HG03135 (cell line): ENCODE results near the gene MVP.

Source experiments
- ATAC-seq: cut with Tn5 transposase; IDR thresholded peaks from one replicate; pipeline ENCODE4 v1.9.1; 2021; ENCODE audit warnings: mild to moderate bottlenecking, moderate library complexity; ENCODE audit not compliant: unreplicated experiment

MVP gene

DNA sequence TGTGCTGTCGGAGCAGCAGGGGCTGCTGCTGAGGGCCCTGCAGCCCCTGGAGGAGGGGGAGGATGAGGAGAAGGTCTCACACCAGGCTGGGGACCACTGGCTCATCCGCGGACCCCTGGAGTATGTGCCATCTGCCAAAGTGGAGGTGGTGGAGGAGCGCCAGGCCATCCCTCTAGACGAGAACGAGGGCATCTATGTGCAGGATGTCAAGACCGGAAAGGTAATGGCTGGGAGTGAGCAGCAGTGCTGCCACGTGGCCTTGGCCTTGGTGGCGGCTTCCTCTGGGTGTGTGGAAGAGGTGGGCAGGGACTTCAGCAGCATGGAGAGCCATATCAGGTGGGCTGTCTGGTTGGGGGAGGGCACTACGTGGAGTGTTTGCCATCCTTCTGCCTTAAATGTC lies 20.0 kb downstream of the MVP start:
- ATAC-seq: no peak

DNA sequence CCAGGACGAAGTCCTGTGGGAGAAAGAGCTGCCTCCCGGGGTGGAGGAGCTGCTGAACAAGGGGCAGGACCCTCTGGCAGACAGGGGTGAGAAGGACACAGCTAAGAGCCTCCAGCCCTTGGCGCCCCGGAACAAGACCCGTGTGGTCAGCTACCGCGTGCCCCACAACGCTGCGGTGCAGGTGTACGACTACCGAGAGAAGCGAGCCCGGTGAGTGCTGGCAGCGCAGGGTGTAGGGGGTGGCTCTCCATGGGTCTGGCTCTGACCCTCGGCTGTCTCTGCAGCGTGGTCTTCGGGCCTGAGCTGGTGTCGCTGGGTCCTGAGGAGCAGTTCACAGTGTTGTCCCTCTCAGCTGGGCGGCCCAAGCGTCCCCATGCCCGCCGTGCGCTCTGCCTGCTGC lies 21.4 kb downstream of the MVP start:
- no peak for ATAC-seq

DNA sequence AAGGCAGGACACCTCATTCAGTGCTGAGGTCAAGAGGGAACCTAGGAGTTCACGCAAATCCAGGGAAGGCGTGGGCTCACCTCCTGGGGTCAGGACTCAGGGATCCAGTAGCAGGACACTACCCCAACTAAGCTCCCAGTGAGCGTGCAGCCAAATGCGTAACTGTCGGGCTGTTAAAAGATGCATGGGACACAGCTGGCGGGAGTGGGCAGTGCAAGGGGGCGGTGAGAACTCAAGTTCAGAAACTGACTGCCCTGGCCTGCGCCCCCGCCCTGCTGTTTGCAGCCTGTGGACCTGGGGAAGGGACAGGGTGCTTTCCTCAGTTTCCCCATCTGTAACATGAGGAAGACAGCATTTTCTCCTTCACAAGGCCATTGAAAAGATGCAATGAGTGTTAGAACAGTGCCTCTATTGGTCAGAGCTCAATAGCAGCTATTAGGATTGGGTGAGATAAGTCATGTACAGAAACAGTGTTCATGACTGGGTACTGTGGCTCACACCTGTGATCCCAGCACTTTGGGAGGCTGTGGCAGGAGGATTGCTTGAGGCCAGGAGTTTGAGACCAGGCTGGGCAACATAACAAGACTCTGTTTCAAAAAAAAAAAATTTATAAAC lies 22.6 kb downstream of the MVP start:
- no peak for ATAC-seq

DNA sequence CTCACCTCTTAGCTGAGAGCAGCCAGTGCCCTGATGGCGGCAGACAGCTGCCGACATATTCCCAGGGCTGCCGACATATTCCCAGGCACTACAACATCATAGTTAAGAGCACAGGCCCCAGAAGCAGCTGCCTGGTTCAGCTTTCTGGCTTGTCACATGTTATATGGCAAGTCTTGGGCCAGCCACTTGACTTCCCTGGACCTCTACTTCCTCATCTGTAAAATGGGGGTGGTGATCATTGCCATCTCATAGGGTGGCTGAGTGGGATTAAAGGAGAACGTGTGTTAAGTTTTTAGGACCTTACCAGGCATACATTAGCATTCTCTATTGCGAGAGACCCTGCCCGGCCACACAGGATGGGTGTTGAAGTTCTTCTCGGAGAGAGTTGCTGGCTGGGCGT lies 23.7 kb downstream of the MVP start:
- ATAC-seq: no peak

DNA sequence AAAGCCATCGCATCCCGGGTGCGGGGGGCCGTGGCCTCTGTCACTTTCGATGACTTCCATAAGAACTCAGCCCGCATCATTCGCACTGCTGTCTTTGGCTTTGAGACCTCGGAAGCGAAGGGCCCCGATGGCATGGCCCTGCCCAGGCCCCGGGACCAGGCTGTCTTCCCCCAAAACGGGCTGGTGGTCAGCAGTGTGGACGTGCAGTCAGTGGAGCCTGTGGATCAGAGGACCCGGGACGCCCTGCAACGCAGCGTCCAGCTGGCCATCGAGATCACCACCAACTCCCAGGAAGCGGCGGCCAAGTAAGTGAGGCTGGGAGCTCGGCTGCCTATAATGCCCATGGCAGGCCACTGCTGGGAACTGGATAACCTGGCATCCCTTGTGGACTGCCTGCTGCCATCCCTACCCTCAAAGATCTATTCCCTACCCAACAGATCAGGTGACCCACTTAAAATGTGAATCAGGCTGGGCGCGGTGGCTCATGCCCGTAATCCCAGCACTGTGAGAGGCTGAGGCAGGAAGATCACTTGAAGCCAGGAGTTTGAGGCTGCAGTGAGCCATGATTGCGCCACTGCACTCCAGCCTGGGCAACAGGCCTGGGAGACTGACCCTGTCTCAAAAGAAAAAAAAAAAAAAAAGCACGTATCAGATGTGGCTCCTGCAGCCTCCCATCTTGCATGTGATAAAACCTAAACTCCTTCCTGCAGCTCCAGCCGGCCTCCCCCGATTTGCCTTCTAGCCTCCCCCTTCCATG lies 24.5 kb downstream of the MVP start:
- no peak for ATAC-seq

DNA sequence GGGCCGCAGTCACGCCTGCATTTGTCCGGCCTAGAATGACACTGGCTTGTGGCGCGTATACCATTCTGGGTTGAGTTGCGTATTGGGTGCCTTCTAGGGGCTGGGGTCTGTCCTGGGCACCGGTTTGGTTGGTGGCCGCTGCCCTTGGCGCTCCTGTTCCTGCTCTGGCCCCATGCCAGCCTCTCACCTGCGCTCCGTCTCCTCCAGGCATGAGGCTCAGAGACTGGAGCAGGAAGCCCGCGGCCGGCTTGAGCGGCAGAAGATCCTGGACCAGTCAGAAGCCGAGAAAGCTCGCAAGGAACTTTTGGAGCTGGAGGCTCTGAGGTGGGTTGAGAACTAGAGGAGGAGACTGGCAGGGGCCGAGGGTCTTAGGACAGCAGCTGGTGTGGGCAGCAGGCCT lies 25.4 kb downstream of the MVP start:
- no peak for ATAC-seq

DNA sequence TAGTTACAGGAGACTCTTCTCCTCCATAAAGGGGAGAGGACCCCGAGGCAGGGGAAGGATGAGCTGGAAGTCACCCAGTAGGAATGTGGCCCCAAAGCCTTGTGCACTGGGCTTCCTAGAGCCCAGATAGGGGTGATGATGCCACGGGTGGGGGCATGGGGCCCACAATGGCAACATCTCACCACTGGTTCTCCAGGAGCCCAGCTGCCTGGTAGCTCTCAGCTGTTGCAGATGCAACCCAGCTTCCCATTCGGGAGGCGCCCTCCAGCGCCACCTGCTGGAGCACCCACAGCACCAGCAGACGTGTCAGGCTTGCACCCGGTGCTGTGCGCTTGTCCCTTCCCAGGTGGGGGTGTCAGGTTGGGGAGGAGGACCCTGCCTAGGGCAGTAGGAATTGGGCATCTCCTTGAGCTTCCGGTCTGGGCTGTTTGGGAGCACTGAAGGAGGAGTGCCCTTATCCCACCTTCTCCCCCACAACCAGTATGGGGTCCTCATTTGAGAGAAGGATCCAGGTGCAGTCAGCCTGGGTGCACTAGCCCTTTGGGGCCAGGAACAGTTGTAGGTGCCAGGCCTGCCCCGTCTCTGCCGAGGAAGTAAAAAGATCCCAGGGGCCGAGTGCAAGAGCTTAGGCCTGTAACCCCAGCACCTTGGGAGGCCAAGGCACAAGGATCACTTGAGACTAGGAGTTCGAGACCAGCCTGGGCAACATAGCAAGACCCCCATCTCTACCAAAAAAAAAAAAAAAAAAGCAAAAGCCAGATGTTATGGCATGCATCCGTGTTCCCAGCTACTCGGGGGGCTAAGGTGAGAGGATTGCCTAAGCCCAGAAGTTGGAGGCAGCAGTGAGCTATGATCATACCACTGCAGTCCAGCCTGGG lies 28.4 kb downstream of the MVP start:
- peak; percentile 55 for ATAC-seq

DNA sequence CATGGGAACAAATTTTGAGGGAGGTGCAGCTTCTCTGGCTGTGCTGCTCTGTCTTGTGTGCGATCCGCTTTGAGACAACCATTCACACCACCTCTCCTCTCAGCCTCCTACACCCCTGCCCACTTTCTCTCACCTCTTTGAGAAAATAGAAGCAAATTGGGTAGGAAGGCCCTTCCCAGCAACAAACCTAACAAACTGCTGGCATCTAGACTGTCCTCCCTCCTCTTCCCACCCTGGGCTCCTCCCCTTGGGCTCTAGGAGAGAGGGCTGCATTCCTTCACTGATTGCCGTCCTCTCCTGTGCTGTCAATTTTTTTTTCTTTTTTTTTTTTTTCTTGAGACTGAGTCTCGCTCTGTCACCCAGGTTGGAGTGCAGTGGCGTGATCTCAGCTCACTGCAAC lies 29.2 kb downstream of the MVP start:
- no peak for ATAC-seq

DNA sequence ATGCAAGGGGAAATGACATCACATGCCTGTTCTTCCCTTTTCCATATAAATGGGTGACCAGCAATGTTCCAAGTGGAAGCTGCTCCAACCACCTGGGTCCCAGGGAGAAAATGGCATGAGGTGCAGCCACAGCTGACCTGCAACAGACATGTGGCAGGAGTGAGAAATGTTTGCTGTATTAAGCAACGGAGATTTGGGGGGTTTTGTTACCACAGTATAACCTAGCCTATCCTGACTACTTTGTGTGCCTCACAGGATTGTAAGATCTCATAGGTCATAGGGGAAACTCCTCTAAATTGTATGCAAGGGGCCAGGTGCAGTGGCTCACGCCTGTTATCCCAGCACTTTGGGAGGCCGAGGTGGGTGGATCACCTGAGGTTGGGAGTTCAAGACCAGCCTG lies 30.7 kb downstream of the MVP start:
- no peak for ATAC-seq

DNA sequence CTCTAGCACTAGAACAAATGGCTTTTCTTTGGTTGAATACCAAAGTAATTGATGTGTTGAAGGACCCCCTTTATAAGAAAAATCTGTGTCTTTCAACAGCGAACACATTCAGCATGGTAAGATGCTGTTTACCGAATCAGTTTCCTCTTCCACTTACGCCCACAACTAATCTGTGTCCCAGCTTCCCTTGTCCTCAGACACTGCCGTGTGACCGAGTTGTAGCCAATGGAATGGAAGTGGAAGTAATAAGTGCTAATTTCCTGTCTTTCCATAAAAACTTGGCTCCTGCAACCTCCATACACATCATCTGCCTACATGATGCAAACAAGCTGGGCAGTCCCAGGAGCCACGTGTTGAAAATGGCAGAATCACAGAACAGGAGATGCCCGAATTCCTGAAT lies 32.4 kb downstream of the MVP start:
- ATAC-seq: no peak

DNA sequence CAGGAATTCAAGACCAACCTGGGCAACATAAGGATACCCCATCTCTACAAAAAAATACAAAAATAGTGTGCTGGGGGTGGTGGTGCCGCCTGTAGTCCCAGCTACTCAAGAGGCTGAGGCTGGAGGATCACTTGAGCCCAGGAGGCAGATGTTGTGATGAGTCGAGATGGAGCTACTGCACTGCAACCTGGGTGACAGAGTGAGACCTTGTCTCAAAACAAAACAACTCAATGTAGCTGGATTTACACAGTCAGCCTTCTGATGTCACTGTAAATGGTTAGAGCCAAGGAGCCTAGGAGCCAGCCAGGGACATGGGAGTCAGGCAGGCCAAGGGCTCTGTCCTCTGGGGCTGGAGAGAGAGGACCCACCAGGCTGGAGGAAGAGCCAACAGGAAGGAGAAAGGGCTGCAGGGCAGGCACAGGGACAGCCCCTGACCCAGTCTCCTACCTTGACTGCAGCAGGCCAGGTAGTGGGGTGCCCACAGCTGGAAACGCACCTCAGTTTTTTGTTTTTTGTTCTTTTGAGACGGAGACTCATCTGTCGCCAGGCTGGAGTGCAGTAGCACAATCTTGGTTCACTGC lies 34.3 kb downstream of the MVP start:
- ATAC-seq: no peak

DNA sequence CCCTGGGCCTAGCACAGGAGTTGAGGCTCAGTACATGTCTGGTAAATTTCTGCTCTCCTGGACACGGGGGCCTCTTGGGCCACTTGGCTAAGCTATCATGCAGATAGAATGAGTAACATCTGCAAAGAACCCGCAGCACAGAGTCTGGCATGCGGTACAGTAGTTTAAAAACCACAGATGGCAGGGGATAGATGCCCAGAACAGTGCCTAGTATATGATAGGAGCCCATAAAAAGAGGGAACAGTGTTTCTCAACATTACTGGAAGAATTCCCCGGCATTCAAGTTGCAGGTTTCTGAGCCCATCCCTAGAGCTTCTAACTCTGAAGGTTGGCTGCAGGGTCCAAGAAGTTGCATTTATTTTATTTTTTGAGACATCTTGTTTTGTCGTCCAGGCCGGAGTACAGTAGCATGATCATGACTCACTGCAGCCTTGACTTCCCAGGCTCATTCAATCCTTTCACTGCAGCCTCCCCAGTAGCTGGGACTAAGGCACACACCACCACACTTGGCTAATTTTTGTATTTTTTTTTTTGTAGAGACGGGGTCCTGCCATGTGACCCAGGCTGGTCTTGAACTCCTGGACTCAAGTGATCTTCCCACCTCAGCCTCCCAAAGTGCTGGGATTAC lies 37.0 kb downstream of the MVP start:
- ATAC-seq: no peak

DNA sequence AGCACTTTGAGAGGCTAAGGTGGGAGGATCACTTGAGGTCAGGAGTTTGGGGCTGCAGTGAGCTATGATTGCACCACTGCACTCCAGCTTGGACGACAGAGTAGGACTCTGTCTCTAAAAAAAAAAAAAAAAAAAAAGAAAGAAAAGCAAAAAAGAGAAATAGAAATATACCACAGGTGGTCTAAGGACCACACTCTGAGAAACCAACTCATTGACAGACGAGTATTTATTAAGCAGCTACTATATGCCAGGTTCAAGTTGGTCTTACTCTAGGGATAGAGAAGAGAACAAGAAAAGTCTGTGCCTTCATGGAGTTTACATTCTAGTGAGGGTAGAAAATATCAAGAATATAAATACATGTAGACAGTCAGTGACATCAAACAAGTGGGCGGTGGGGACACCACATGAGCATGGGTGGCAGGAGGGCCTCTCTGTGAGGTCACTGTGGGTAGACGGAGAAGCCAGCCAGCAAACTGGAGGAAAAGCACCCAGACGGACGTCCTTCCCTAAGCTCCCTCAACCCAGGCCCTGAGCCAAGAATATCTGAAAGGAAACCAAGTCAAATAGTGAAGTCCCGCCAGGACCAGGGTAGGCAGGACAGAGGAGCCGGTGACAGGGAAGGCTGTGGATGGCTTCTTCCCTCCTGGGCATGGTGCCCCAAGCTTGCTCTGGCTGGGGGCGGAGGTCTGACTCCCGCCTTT lies 38.0 kb downstream of the MVP start:
- ATAC-seq: no peak

DNA sequence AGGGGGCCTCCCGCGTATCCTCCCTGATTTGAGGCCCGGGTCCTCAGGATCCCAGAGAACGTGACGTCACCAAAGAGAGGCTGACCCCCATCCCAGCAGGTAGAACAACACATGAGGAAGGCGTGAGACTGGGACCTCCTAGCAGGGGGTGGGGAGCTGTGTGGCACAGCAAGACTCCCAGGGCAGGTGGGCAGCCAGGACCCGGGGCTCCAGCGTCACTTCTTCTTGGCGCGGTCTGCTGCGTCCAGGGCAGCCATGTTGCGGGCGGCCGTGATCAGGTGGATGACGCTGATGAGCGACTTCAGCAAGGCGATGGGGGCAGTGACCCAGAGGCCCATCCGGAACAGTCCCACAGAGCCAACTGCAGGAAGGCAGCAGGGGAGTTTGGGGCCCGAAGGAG lies 38.7 kb downstream of the MVP start:
- no peak for ATAC-seq

DNA sequence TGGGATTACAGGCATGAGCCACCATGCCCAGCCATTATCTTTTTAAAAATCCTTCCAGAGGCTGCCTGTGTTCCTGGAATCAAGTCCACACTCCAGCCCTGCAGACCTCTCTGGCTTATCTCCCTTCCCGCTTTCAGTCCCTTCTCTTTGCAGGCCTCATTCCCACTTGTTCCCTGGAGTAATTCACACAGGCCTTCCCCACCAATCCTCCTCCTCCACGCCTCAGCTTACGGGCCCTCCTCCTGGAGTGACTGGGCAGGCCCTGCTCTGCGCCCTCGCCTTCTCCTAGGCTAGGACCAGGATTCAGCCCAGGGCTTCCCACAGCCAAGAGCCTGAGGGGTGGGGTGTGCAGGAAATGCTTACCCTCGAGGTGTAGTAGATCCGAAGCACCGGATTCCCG lies 40.0 kb downstream of the MVP start:
- ATAC-seq: no peak

DNA sequence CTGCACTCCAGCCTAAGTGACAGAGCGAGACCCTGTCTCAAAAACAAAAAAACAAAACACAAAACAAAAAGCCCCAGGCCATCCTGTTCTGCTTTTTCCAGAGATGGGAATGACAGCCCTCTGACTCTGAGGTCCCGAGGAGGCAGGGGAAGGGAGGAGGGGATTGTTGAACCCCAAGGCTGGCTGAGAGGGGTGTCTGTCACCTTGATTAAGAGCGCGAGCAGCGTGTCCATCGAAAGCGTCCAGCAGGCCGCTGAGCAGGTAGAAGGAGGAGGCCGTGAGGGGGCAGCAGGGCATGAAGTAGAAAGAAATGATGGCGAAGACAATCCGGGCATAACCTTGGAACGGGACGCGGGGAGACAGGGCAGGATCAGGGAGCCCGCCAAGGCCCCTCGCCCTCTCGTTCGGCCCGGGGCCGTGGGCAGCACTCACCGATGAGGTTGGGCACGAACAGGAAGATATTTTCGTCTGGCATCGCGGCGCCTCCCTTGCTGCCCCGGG lies 42.2 kb downstream of the MVP start:
- peak; percentile 5 for ATAC-seq

DNA sequence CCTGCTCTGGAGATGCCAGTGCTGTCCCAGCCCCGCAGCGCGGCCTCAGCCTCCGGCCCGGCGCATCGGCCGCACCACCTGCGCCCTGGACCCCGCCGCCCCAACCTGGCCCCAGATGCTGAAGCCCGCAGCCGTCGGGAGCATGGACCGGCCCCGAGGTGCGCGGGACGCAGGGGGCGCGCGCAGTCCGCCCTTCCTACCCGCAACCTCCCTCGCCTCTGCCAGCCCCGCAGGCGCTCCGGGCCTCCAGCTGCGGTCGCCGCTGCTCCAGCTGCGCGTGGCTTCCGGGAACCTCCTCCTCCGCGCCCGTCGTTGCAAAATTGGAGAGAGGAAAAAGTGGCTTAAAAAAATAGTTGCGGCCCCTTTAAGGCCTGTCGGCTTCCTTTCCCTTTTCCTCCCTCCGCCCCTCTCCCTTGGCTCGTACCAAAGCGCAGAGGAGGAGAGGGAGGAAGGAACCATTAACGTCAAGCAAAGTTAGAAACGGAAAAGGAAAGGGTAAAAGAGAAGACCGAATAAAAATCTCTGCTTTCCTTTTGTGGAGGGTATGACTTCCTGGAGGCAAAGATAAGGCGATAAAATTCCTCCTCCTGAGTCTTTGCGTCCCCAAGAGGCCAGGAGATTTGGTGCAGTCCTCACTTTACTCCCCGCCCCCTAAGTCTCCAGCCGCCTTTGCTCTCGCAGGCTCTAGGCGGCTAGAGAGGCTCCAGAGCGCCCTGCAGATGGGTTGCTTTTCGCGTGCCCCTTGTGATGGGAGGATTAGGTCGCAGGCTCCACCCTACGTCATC lies 42.8 kb downstream of the MVP start, which contains the start of gene CDIPT:
CDIPT (minus strand) TSS at position 343 of the 785 bp plus-strand sequence. CDS start 369 bp downstream, outside the sequence.
- ATAC-seq: peak; percentile 91

DNA sequence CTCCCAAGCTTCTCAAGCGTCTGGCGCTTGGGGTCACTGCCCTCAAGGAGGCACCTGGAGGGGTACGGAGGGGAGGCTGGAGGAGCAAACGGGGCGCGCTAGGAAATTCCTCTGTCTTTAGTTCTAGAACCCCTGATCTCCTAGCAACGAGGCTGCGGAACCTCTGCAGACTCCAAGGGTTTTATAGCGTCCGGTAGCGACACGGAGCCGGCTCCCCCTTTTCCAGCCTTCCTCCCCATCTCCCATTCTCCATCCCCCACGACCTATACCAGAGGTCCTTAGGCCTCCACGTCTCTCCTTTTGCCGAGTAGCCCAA lies 43.4 kb downstream of the MVP start:
- ATAC-seq: no peak

DNA sequence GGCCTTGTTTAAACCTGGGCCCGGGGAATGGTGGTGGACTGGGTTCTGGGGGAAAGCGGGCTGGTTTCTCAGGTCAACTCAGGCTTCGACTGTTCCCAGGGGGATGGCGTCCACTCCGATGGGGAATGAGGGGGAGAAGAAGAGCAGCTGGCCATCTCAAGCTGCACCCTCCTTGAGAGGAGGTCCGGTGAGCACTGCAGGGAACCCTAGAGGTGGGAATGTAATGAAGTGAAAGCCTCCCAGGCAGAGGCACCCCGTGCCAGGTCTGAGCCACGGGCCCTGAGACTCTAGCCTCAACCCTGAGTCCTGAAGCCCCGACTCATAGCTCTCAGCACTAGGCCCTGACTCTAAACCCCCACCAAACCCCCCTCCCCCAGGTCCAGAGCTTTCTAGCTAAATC lies 43.9 kb downstream of the MVP start:
- ATAC-seq: no peak
